ENCODE data around the gene DUXA.
"Not testable (repeated sequence)": the region's sequence is repeated elsewhere in the genome, so short reads cannot be mapped to it uniquely, and the experiment has no call there.

DUXA gene

GRCh38 chr19:57141699-57142098 lies 25.6 kb downstream of the DUXA start:
- H3K4me3 ChIP-seq (ENCODE audit: low read length), result no peak overlapping the region
- TF ChIP-seq CTCF (conservative IDR thresholded peaks at IDR 0.05; ENCODE audit: low read depth, low read length), result no peak
- no peak for DNase-seq (ENCODE audit: low read depth)

GRCh38 chr19:57135797-57136196 lies 31.5 kb downstream of the DUXA start:
- no peak for DNase-seq (ENCODE audit: low read depth)
- TF ChIP-seq CTCF (conservative IDR thresholded peaks at IDR 0.05; ENCODE audit: low read depth, low read length), result no peak
- no peak overlapping the region for H3K4me3 ChIP-seq (ENCODE audit: low read length)

- DNase-seq (ENCODE audit: low read depth); H3K4me3 ChIP-seq (ENCODE audit: low read length): not testable (repeated sequence)
Measured at GRCh38 chr19:57127403-57127802, 39.9 kb downstream of the DUXA start.

GRCh38 chr19:57123882-57124281 lies 43.4 kb downstream of the DUXA start:
- H3K4me3 ChIP-seq (ENCODE audit: low read length), result no peak overlapping the region
- TF ChIP-seq CTCF (conservative IDR thresholded peaks at IDR 0.05; ENCODE audit: low read depth, low read length), result no peak
- no peak for DNase-seq (ENCODE audit: low read depth)

GRCh38 chr19:57118848-57119247 lies 48.4 kb downstream of the DUXA start:
- no peak for DNase-seq (ENCODE audit: low read depth)

GRCh38 chr19:57113501-57113900 lies 53.8 kb downstream of the DUXA start:
- not testable (repeated sequence) for H3K4me3 ChIP-seq (ENCODE audit: low read length); DNase-seq (ENCODE audit: low read depth)

More at GRCh38 chr19:57118848-57119247, 48.4 kb downstream of the DUXA start:
- TF ChIP-seq CTCF (conservative IDR thresholded peaks at IDR 0.05; ENCODE audit: low read depth, low read length), result no peak
- no peak overlapping the region for H3K4me3 ChIP-seq (ENCODE audit: low read length)

- DNase-seq (ENCODE audit: low read depth), result no peak
Measured at GRCh38 chr19:57111329-57111644, 56.0 kb downstream of the DUXA start.

More at GRCh38 chr19:57111329-57111644, 56.0 kb downstream of the DUXA start:
- H3K4me3 ChIP-seq (ENCODE audit: low read length), result no peak overlapping the region
- TF ChIP-seq CTCF (conservative IDR thresholded peaks at IDR 0.05; ENCODE audit: low read depth, low read length), result no peak
